AG04449 (cell line): Measurements from ENCODE around the gene PAN3.
A peak's percentile ranks its signal among the peaks of the same experiment; 100 is the strongest.

Source experiments
- CTCF ChIA-PET: fragments of 350-600 bp; formaldehyde crosslinking; extraction: SDS; loops from one replicate; lab custom pipeline; 2021; ENCODE audit warnings: antibody characterized with exemption; lab: Yijun Ruan, JAX
- POLR2A ChIA-PET: fragments of 400-600, 350-600 bp; formaldehyde crosslinking; extraction: SDS; loops from one replicate; lab custom pipeline; 2020; ENCODE audit warnings: antibody characterized with exemption, inconsistent platforms; lab: Yijun Ruan, JAX
- DNase-seq: peaks from one replicate; pipeline ENCODE4 v3.0.0-alpha.2; 2010; ENCODE audit warnings: low read depth, low spot score
- H3K4me3 ChIP-seq: 2 replicates; pipeline ENCODE4 v1.5.1; 2011; ENCODE audit warnings: low read depth, mild to moderate bottlenecking, control low read depth, low read length
- CTCF ChIP-seq: IDR thresholded peaks from one replicate; pipeline ENCODE4 v1.5.1; 2011; ENCODE audit warnings: mild to moderate bottlenecking, moderate library complexity, low read length, control low read depth, inconsistent platforms; ENCODE audit not compliant: insufficient read depth; ENCODE audit errors: missing control alignments

Gene PAN3

DNA sequence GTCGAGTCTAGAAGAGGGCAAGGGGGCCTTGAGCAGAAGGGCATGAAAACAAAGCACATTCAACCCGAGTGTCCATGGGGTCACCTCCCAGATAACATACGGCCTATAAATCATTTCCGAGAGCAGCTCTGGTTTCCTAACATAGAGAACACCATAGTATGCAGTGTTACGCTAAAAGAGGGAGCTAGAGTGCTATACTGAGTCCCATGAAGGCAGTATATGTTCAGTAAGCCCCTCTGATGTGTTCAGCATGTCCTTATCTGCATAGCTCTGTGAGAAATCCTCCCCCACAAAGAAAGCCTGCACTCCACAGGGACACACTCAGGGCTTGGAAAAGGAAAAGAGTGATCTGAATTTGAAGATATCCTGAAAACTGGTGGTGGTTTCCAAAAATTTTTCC is 181.2 kb downstream of the PAN3 start:
- DNase-seq = no peak
- CTCF ChIA-PET = no interaction called here
- no peak for TF ChIP-seq CTCF
- H3K4me3 ChIP-seq = no peak overlapping the region
- POLR2A ChIA-PET = no interaction called here

GRCh38 chr13:28320209-28320608 is 181.9 kb downstream of the PAN3 start:
- DNase-seq = no peak
- CTCF ChIA-PET = interaction anchor here (0.8 to 2.0 kb wide), 2 partner anchors 316 to 320 kb away, joined by 4 to 5 read pairs; no protein-coding TSS in a partner anchor
- no peak for TF ChIP-seq CTCF
- POLR2A ChIA-PET = no interaction called here
- H3K4me3 ChIP-seq = no peak overlapping the region

- no peak for TF ChIP-seq CTCF
- CTCF ChIA-PET = interaction anchor here (0.6 to 2.0 kb wide), 5 partner anchors 43 to 337 kb away, joined by 3 to 5 read pairs (median 4); partner anchors contain the start of gene POMP
Measured at GRCh38 chr13:28320884-28321574, 182.7 kb downstream of the PAN3 start.

DNA sequence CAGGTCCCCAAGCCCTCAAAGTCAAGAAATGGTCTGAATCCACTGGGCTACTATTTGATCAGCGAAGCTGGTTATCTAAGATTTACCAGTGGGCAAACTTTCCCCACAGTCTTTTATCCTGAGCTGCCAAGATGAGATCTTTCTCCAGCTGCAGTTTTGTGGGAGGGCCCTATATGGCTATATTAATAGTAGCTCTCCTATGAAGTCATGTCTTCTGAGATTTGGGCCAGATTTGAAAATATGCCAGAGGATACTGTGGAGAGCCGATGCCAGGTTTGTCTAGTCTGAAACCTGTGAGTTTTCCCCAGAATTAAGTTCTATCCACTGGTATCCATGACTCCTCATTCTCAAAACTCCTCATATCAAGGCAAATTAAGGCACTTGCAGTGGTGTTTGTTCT is 183.4 kb downstream of the PAN3 start:
- ChIA-PET POLR2A (no interaction called here), CTCF (interaction anchor here (0.6 to 2.0 kb wide), 5 partner anchors 42 to 337 kb away, joined by 3 to 5 read pairs (median 4); partner anchors contain the start of gene POMP)
- DNase-seq = no peak
- no peak overlapping the region for H3K4me3 ChIP-seq
- no peak for TF ChIP-seq CTCF

More at GRCh38 chr13:28320884-28321574, 182.7 kb downstream of the PAN3 start:
- POLR2A ChIA-PET = no interaction called here
- no peak for DNase-seq
- H3K4me3 ChIP-seq = no peak overlapping the region

DNA sequence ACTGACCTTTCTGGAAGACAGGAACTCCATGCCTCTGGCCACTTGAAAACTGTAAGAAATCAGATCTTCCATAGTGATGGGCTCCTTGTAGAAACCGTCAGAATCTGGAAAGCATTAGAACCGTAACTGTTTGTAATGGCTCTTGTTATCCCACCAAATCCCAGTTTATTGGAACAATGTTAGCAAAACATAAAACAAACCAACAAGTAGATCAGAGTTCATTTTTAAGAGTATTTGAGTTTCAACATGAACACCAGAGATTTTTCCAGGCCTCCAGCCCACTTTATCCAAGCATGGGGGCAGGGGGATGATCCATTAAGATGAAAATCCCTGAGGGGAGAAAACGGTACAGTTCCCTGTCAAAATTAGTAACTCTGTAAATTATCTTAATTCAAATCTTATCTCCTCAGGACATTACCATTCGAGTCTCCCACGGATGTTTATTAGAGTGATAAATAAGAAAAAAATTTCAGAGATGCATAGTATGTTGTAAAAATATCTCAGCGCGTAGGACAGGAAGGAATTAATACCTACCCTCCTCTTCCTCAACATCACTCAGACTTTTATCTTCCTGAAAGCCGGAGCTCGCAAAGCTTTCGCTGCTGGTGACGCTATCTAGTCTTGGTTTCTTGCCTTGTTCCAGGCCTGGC is 184.0 kb downstream of the PAN3 start:
- ChIA-PET CTCF (interaction anchor here (0.9 to 4.9 kb wide), 9 partner anchors 14 to 333 kb away, joined by 3 to 85 read pairs (median 4); no protein-coding TSS in a partner anchor), POLR2A (no interaction called here)
- DNase-seq = no peak
- TF ChIP-seq CTCF = no peak
- no peak overlapping the region for H3K4me3 ChIP-seq

DNA sequence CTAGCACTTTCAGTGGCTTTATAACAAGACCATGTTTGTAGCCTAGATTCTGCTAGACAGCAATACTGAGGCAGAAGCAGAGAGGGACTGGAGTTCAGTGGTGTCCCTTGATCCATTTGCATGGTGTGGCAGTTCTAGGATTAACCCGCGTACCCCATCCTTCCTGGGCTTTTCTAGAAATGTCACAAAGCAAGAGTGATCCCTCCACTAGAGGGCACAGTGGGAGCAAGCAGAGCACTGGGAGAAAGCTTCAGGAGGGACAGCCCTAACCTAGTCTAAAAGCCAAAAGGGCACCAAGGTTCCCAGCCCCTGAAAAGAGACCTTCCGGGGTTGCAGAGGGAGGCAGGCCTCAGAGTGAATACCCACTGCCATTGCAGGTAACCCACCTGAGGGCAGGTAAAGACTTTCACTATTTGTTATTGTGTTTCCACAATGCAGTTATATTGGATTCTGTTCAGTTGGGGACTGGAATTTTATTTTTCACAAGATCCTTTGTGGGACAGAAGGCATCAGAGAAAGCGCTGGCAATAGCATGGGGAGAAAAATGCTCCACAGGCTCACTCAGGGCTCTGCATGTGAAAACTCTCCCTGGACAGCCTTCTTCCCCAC is 185.9 kb downstream of the PAN3 start:
- peak; percentile 81 for TF ChIP-seq CTCF
- no peak overlapping the region for H3K4me3 ChIP-seq
- ChIA-PET CTCF (interaction anchor here (0.6 to 4.9 kb wide), 41 partner anchors 9 to 474 kb away, joined by 3 to 85 read pairs (median 4); partner anchors contain the start of gene POMP), POLR2A (no interaction called here)
- DNase-seq = no peak
